OCI-LY3 (cell line): Measurements from ENCODE around the gene GIMAP8.

ENCODE experiments used
- CTCF ChIP-seq: fragments of 200-600, 300-600 bp; sonication (generic); IDR thresholded peaks from 2 replicates; pipeline ENCODE4 v1.5.1; 2014; ENCODE audit warnings: antibody characterized with exemption, low read length, low read depth
- EZH2phosphoT487 ChIP-seq: fragments of 200-600 bp; shearing (Covaris generic); IDR thresholded peaks from 2 replicates; pipeline ENCODE4 v1.6.1; 2018; ENCODE audit warnings: antibody characterized with exemption, mixed run types, low read depth

GRCh38 chr7:150410131-150410530 is 40.3 kb upstream of the GIMAP8 start:
- TF ChIP-seq CTCF (no peak), EZH2phosphoT487 (no peak)
